Measurements from ENCODE around the gene UBE2D1. TPM values are rescaled to one million over a fixed set of nuclear protein-coding genes. Genes with fewer than 3 reads are reported as not detected.

The UBE2D1 gene
- total and polyA plus RNA-seq, 7 donors: 11.5 to 21.9 (median 19.6) TPM

GRCh38 chr10:58384999-58385783, 50.4 kb downstream of the UBE2D1 start, which contains the start of gene TFAM:
Gene TFAM, plus strand, starts transcription at chr10:58385410. Its CDS starts 138 bp downstream, at chr10:58385548.
- intact Hi-C loops (cut with DNase I): loop anchor here (1.0 to 10.0 kb wide), 4 partner anchors 50 to 208 kb away; partner anchors contain the start of genes CISD1, IPMK and UBE2D1
- WGBS, 2 donors: 0% methylated on average over 65 of the region's 65 CpGs
- H3K9me3 ChIP-seq: no peaks in the 10 kb centered on the region
- peak; percentile 94 to 98 (median 97) for TF ChIP-seq POLR2AphosphoS5 (IDR thresholded peaks at IDR 0.05)
- peak; percentile 87 for TF ChIP-seq POLR2A (IDR thresholded peaks at IDR 0.05)
- peak in 2 of 4 experiments; percentile 20 to 46 for TF ChIP-seq CTCF (IDR thresholded peaks at IDR 0.05)
- peak in 2 of 4 donors; percentile 55 to 61 for TF ChIP-seq EP300 (IDR thresholded peaks at IDR 0.05)
- peak within 1 kb of the TSS; percentile 89 to 92 (median 92) for H3K27ac ChIP-seq
- peak within 1 kb of the TSS; percentile 63 to 90 (median 75) for H3K4me3 ChIP-seq
- no peaks in the 10 kb centered on the region for H3K27me3 ChIP-seq
- H3K36me3 ChIP-seq: peaks cover 0 to 31% (median 7%) of the 10 kb centered on the region in 4 donors
- H3K4me1 ChIP-seq: peaks cover 0 to 23% (median 16%) of the 10 kb centered on the region in 4 donors
- DNase-seq: peak; percentile 98

GRCh38 chr10:58385784-58386112, 50.9 kb downstream of the UBE2D1 start:
- Histone ChIP-seq H3K4me1 (peaks cover 0 to 23% (median 16%) of the 10 kb centered on the region in 4 donors), H3K9me3 (no peaks in the 10 kb centered on the region), H3K27me3 (no peaks in the 10 kb centered on the region), H3K27ac (peak overlapping the region; percentile 89 to 92 (median 92)), H3K36me3 (peaks cover 0 to 37% (median 7%) of the 10 kb centered on the region in 4 donors), H3K4me3 (peak overlapping the region; percentile 63 to 90 (median 75))
- WGBS, 2 donors: 0 to 1% methylated on average over 15 of the region's 15 CpGs
- intact Hi-C loops (cut with DNase I): loop anchor here (1.0 to 10.0 kb wide), 4 partner anchors 51 to 208 kb away; partner anchors contain the start of genes CISD1, IPMK and UBE2D1
- TF ChIP-seq POLR2AphosphoS5 (IDR thresholded peaks at IDR 0.05) (no peak), EP300 (IDR thresholded peaks at IDR 0.05) (no peak), POLR2A (IDR thresholded peaks at IDR 0.05) (no peak)
- DNase-seq: no peak

- DNase-seq: no peak
- Histone ChIP-seq H3K27ac (no peak overlapping the region), H3K4me1 (peaks cover 0 to 29% (median 16%) of the 10 kb centered on the region in 4 donors), H3K9me3 (no peaks in the 10 kb centered on the region), H3K36me3 (peaks cover 0 to 68% (median 14%) of the 10 kb centered on the region in 4 donors), H3K4me3 (no peak overlapping the region), H3K27me3 (no peaks in the 10 kb centered on the region)
- intact Hi-C loops (cut with DNase I): loop anchor here (5.0 to 10.0 kb wide), 2 partner anchors 124 to 212 kb away; partner anchors contain the start of genes CISD1 and IPMK
- WGBS, 2 donors: 91 to 94% methylated on average over 3 of the region's 3 CpGs
- TF ChIP-seq EP300 (IDR thresholded peaks at IDR 0.05): no peak
- TF ChIP-seq POLR2AphosphoS5 (IDR thresholded peaks at IDR 0.05): no peak
- no peak for TF ChIP-seq CTCF (IDR thresholded peaks at IDR 0.05)
- TF ChIP-seq POLR2A (IDR thresholded peaks at IDR 0.05): no peak
Observed at GRCh38 chr10:58389024-58389423, 54.2 kb downstream of the UBE2D1 start.

GRCh38 chr10:58393317-58393716, 58.5 kb downstream of the UBE2D1 start:
- no peak for DNase-seq
- no peak overlapping the region for H3K4me3 ChIP-seq
- no peak for TF ChIP-seq CTCF (IDR thresholded peaks at IDR 0.05)
- TF ChIP-seq EP300 (IDR thresholded peaks at IDR 0.05): no peak
- no peak for TF ChIP-seq POLR2AphosphoS5 (IDR thresholded peaks at IDR 0.05)
- TF ChIP-seq POLR2A (IDR thresholded peaks at IDR 0.05): no peak
- H3K36me3 ChIP-seq: peaks cover 6 to 99% (median 31%) of the 10 kb centered on the region in 4 donors
- 59 to 84% methylated on average over 2 of the region's 2 CpGs for WGBS, 2 donors
- intact Hi-C loops (cut with DNase I): no loop called here
- H3K27me3 ChIP-seq: no peaks in the 10 kb centered on the region
- H3K27ac ChIP-seq: no peak overlapping the region
- H3K9me3 ChIP-seq: no peaks in the 10 kb centered on the region
- H3K4me1 ChIP-seq: peaks cover 0 to 6% (median 0%) of the 10 kb centered on the region in 4 donors

GRCh38 chr10:58394471-58394870, 59.7 kb downstream of the UBE2D1 start:
- H3K27me3 ChIP-seq: no peaks in the 10 kb centered on the region
- no peak for DNase-seq
- H3K36me3 ChIP-seq: peaks cover 6 to 88% (median 29%) of the 10 kb centered on the region in 4 donors
- peaks cover 0 to 6% (median 0%) of the 10 kb centered on the region in 4 donors for H3K4me1 ChIP-seq
- H3K4me3 ChIP-seq: no peak overlapping the region
- no peaks in the 10 kb centered on the region for H3K9me3 ChIP-seq
- TF ChIP-seq POLR2A (IDR thresholded peaks at IDR 0.05) (no peak), POLR2AphosphoS5 (IDR thresholded peaks at IDR 0.05) (no peak), EP300 (IDR thresholded peaks at IDR 0.05) (no peak), CTCF (IDR thresholded peaks at IDR 0.05) (no peak)
- no peak overlapping the region for H3K27ac ChIP-seq
- intact Hi-C loops (cut with DNase I): no loop called here

Data from sigmoid colon (tissue), 7 donors.